8988T (cell line): Measurements from ENCODE around the gene PMEPA1.

Source experiments
- DNase-seq: peaks from one replicate; pipeline ENCODE4 v3.0.0; 2011

Gene PMEPA1

DNA sequence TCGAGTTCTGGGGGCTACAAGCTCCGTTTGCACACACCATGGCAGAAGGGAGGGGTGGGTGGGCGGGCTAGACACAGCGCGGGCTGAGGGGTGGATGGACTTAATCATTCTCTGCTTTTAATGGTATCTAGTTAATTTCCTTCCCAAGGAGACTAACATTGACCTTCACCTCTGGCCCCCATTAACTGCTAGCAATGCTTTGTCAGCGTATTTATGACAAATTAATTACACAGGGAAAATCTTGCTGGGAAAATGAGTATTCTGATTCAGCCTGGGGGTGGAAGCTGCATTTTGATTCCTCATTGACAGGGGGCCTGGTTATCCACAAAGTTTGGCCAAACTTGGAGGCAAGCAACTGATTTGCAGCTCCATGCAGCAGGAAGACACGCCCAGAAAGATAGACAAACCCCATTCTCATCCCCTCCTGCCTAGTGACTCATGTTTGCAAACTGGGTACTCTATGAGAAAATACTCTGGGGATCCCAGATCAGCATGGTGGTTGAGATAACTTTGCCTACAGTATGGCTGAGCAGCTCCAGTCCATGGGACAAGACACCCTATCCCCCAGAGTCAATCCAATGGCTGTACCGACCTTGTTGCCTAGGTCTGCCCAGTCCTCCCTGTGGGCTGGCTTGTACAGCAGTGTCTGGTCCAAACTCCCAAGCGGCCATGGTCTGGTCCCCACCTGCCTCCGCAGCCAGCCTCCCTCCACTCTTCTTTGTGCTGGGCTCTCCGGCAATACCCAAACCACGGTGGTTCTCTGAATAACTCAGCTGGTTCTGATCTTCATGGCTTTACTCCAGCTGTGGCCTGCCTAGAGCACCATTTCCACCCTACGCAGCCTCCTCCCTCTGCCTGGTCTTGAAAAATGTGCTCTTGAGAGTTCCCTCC, 109.2 kb downstream of the PMEPA1 start:
- no peak for DNase-seq

DNA sequence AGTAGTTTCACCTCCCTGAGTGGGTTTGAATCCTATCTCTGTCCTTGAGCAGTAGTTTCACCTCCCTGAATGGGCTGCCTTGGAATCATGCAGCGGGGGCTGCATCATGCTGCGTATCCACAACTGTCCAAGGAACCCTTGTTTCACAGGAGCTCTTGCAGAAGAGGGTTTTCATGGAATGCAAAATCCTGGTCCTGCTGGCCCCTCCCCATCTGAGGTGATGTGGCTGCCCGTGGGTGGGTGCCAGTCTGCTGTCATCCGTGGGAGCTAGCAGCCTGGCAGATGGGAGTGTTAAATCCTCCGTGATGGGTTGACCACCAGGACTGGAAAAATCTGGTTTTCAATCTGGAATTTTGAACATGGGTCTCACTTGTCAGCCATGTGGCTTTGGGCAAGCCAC, 111.3 kb downstream of the PMEPA1 start:
- no peak for DNase-seq
